A549 (cell line): ENCODE data around the gene SGO2. TPM values are rescaled to one million over a fixed set of nuclear protein-coding genes. Genes with fewer than 3 reads are reported as not detected.
"Not testable (repeated sequence)": the region's sequence is repeated elsewhere in the genome, so short reads cannot be mapped to it uniquely, and the experiment has no call there.

Experiments used
- ATAC-seq, 2 experiments: fragments of 200-7000 bp in 1 of 2; fragments of >200 bp in 1 of 2; cut with Nextera tagmentation in 1 of 2; cut with Tn5 transposase in 1 of 2; 3 replicates each; pipeline versions ENCODE4 v1.8.0 to v1.9.1; 2018 to 2020; ENCODE audit warnings: mild to moderate bottlenecking in 1 of 2, moderate library complexity in 1 of 2
- CTCF ChIA-PET: fragments of 300-600 bp; sonication (Branson Sonifier 250); formaldehyde crosslinking; extraction: SDS; loops from one replicate; lab custom pipeline; 2021; ENCODE audit warnings: antibody characterized with exemption, inconsistent platforms; lab: Yijun Ruan, JAX
- POLR2A ChIA-PET: fragments of 350-600 bp; formaldehyde crosslinking; extraction: SDS; loops from one replicate; lab custom pipeline; 2021; ENCODE audit warnings: antibody characterized with exemption, inconsistent platforms; lab: Yijun Ruan, JAX
- DNase-seq, 2 experiments: peaks; one replicate each; pipeline versions ENCODE4 v3.0.0 to v3.0.0-alpha.2; 2011 to 2016; ENCODE audit warnings: low read depth in 1 of 2, low spot score in 1 of 2
- FAIRE-seq: peaks from 2 replicates; lab custom pipeline; 2011; peaks lifted over from hg19 to GRCh38; lab: Jason Lieb, UNC
- H3K27ac ChIP-seq, 2 experiments: fragments of >200 bp; sonication (Bioruptor Twin); formaldehyde crosslinking; 3 replicates each; pipeline ENCODE4 v1.5.1; 2016 to 2017
- H3K4me1 ChIP-seq: fragments of >200 bp; sonication (Bioruptor Twin); formaldehyde crosslinking; 3 replicates; pipeline ENCODE4 v1.6.1; 2016
- H3K4me2 ChIP-seq: fragments of >200 bp; sonication (Bioruptor Twin); formaldehyde crosslinking; 3 replicates; pipeline ENCODE4 v1.6.1; 2016
- H3K4me3 ChIP-seq: fragments of >200 bp; sonication (Bioruptor Twin); formaldehyde crosslinking; 3 replicates; pipeline ENCODE4 v1.5.1; 2016
- H3K9me3 ChIP-seq: fragments of >200 bp; sonication (Bioruptor Twin); formaldehyde crosslinking; 3 replicates; pipeline ENCODE4 v1.6.1; 2016
- CBX2 ChIP-seq: fragments of 200-600 bp; sonication (generic); IDR thresholded peaks from 2 replicates; pipeline ENCODE4 v1.6.1; 2016; ENCODE audit warnings: low read depth, mild to moderate bottlenecking, borderline replicate concordance
- CEBPB ChIP-seq, 2 experiments: fragments of >200 bp in 1 of 2; sonication (Bioruptor Twin) in 1 of 2; formaldehyde crosslinking in 1 of 2; IDR thresholded peaks; 2 replicates each; pipeline ENCODE4 v1.6.1; 2012 to 2016
- FOSL2 ChIP-seq, 2 experiments: fragments of 450-650 bp in 1 of 2; fragments of >200 bp in 1 of 2; sonication (Bioruptor Twin) in 1 of 2; formaldehyde crosslinking; IDR thresholded peaks; 2 replicates each; pipeline versions ENCODE4 v1.5.0 to v1.6.1; 2016 to 2020; ENCODE audit warnings: mild to moderate bottlenecking in 1 of 2, moderate library complexity in 1 of 2
- HOXB13 ChIP-seq: fragments of 250-450 bp; sonication (Bioruptor Pico); IDR thresholded peaks from 2 replicates; pipeline ENCODE4 v1.5.0; 2020; ENCODE audit warnings: low read depth, mild to moderate bottlenecking, moderate library complexity
- POLR2AphosphoS2 ChIP-seq: conservative IDR thresholded peaks from 2 replicates; pipeline ENCODE4 v1.6.1; 2012; ENCODE audit warnings: low read length, improper control_type of control experiment, inconsistent platforms
- RAD21 ChIP-seq, 2 experiments: fragments of >200 bp in 1 of 2; sonication (Bioruptor Twin) in 1 of 2; formaldehyde crosslinking in 1 of 2; IDR thresholded peaks in 1 of 2; conservative IDR thresholded peaks in 1 of 2; 2 replicates in 1 of 2; 3 replicates in 1 of 2; pipeline ENCODE4 v1.6.1; 2012 to 2018; ENCODE audit warnings: inconsistent platforms in 1 of 2
- RARB ChIP-seq: fragments of 250-450 bp; sonication (Bioruptor Pico); IDR thresholded peaks from 2 replicates; pipeline ENCODE4 v1.8.0; 2021; ENCODE audit warnings: mild to moderate bottlenecking, moderate library complexity
- RFX5 ChIP-seq: fragments of 450-650 bp; IDR thresholded peaks from 2 replicates; pipeline ENCODE4 v1.7.1; 2014; ENCODE audit warnings: antibody characterized with exemption, mild to moderate bottlenecking, moderate library complexity
- RNF2 ChIP-seq: fragments of 200-600 bp; sonication (generic); IDR thresholded peaks from 2 replicates; pipeline ENCODE4 v1.6.1; 2016; ENCODE audit warnings: low read depth, mild to moderate bottlenecking, antibody characterized with exemption, moderate library complexity, borderline replicate concordance
- ZNF302 ChIP-seq: fragments of 250-450 bp; sonication (Bioruptor Pico); IDR thresholded peaks from 2 replicates; pipeline ENCODE4 v1.9.0; 2021; ENCODE audit warnings: inconsistent platforms, mild to moderate bottlenecking, moderate library complexity
- WGBS: methylation state at CpG from one replicate; pipeline ENCODE4 v1.1.6; 2017; ENCODE audit errors: missing lambda C conversion rate; 5-methylcytosine and 5-hydroxymethylcytosine counted together
- polyA plus RNA-seq, 4 experiments: library from polyadenylated mRNA; depleted of rRNA in 3 of 4; stranded (reverse); fragments of >200 nt; fragmentation: RNase III in 1 of 4; extraction: RNeasy Plus Mini Kit Qiagen cat#74134 plus additional on column Dnase treatment in 1 of 4; gene quantifications; 2 replicates in 3 of 4; 3 replicates in 1 of 4; pipeline ENCODE4 v1.2.3, GENCODE V29; 2011 to 2017
- TF ChIP-seq, protein P1 (sequence below): IDR thresholded peaks from 2 replicates; pipeline ENCODE4 v1.6.1; 2012
- TF ChIP-seq, protein P2 (sequence below): fragments of >200 bp; sonication (Bioruptor Twin); formaldehyde crosslinking; IDR thresholded peaks from 2 replicates; pipeline ENCODE4 v1.6.1; 2016
- TF ChIP-seq, protein P3 (sequence below): fragments of 450-650 bp; IDR thresholded peaks from 2 replicates; pipeline ENCODE4 v1.6.1; 2014; ENCODE audit warnings: antibody characterized with exemption
- TF ChIP-seq, protein P4 (sequence below): fragments of >200 bp; sonication (Bioruptor Twin); formaldehyde crosslinking; IDR thresholded peaks from 3 replicates; pipeline ENCODE4 v1.5.1; 2016

SGO2 gene
- polyA plus RNA-seq, 2 of the 4 experiments (the other 2 are of a cell fraction): 14.4 to 26.2 TPM

DNA sequence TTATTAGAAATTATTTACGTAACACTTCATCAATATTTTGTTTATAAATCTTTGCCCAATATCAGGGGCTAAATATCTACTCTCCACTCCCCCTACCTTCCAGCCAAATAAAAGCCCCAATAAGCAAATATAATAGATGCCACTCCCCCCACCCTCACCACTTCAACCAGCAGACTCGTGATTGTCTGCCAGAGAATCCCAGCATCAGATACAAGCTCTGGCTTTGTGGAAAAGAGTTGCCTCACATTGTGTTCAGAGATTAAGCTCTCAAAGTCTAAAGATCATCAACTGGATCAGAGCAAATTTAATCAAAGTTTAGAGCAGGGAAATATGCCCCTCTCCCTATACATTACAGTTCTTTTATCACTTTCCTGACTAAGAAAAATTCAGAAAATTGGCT, 99.3 kb downstream of the SGO2 start:
- ChIA-PET POLR2A (no interaction called here), CTCF (interaction anchor here (1.2 kb wide), 1 partner anchor 78 kb away, joined by 4 read pairs; no protein-coding TSS in a partner anchor)
- Histone ChIP-seq H3K9me3 (no peaks in the 10 kb centered on the region), H3K27ac (peak overlapping the region; percentile 43 to 70), H3K4me2 (peak overlapping the region; percentile 25; the same call in 1 of the 3 replicates), H3K4me3 (no peak overlapping the region), H3K4me1 (peaks cover 47% of the 10 kb centered on the region)
- 81% methylated on average over 2 of the region's 2 CpGs for WGBS
- no peak for ATAC-seq
- no peak for FAIRE-seq
- no peak for DNase-seq
- TF ChIP-seq RFX5: no peak
- no peak for TF ChIP-seq ZNF302 (CRISPR knock-in tag)
- TF ChIP-seq RARB (CRISPR knock-in tag): no peak
- TF ChIP-seq HOXB13 (CRISPR knock-in tag): no peak
- TF ChIP-seq RNF2: no peak

DNA sequence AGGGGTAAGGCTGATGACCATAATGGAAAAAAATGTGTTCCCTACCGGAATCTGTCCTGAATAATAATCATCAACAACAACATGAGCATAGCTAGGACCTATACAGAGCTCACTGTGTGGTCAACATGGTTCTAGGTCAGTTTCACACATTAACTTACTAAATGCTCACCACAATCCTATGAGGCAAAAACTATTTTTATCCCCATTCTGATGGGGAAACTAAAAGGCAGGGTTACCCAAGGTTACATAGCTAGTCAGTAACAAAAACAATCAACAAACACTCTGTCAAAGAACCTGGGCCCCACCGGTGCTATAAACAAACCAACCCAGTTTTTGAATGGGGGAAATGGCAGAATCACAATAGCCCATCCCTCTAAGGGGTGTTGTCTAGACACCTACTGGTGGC, 100.0 kb downstream of the SGO2 start:
- DNase-seq: no peak
- Histone ChIP-seq H3K4me1 (peaks cover 47% of the 10 kb centered on the region), H3K27ac (peak overlapping the region; percentile 0 to 70; a peak in 1 of 6 replicates), H3K9me3 (no peaks in the 10 kb centered on the region), H3K4me2 (no peak overlapping the region), H3K4me3 (no peak overlapping the region)
- POLR2A ChIA-PET: no interaction called here
- WGBS: 74% methylated on average over 2 of the region's 2 CpGs
- CTCF ChIA-PET: interaction anchor here (0.9 to 1.2 kb wide), 2 partner anchors 77 to 87 kb away, joined by 3 to 4 read pairs; no protein-coding TSS in a partner anchor
- TF ChIP-seq, protein P1, sequence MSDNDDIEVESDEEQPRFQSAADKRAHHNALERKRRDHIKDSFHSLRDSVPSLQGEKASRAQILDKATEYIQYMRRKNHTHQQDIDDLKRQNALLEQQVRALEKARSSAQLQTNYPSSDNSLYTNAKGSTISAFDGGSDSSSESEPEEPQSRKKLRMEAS: no peak
- no peak for TF ChIP-seq RAD21 (conservative IDR thresholded peaks at IDR 0.05 in 1 of 2, IDR thresholded peaks at IDR 0.05 in 1 of 2)
- no peak for FAIRE-seq
- no peak; a peak in 1 of 6 replicates for ATAC-seq

DNA sequence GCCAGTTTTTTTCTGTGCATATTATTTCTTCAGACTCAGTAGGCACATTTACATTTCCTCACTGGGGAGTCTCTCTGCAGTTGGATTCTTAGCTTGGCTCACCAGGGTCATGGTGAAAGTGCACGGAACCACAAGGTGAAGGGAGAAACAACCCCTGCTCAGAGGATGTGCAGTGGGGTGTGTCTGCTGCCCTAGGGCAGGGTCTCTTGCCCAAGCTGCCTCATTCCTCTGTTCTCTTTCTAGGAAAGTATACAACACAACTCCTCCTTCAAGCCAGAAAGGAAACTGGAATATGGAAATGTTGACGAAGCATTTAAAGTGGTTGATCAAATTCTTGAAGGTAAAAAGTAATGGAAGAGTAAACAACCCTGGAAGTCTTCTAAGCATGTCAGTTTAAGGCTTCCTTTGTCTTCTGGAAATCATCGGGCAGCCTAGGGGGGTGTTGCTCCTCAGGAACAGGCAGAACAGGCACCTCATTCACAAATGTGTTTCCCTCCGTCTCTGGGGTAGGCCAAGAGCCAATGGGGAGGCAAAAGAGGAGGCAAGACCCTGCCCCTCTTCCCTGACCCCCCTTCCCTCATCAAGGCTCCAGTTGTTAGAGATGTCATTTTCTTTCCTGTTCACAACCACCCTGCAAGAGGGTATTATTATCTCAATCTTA, 101.2 kb downstream of the SGO2 start:
- no peak for DNase-seq
- FAIRE-seq: no peak
- no peak for ATAC-seq
- TF ChIP-seq, protein P2, sequence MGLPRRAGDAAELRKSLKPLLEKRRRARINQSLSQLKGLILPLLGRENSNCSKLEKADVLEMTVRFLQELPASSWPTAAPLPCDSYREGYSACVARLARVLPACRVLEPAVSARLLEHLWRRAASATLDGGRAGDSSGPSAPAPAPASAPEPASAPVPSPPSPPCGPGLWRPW: no peak
- WGBS: 63% methylated on average over 4 of the region's 4 CpGs
- H3K4me3 ChIP-seq: no peak overlapping the region
- H3K27ac ChIP-seq: peak overlapping the region; percentile 29 to 48; a peak in 2 of 6 replicates
- no peak overlapping the region for H3K4me2 ChIP-seq
- POLR2A ChIA-PET: no interaction called here
- peaks cover 44% of the 10 kb centered on the region for H3K4me1 ChIP-seq
- H3K9me3 ChIP-seq: no peaks in the 10 kb centered on the region
- CTCF ChIA-PET: interaction anchor here (1.0 to 1.5 kb wide), 3 partner anchors 12 to 109 kb away, joined by 3 to 4 read pairs (median 3); no protein-coding TSS in a partner anchor

DNA sequence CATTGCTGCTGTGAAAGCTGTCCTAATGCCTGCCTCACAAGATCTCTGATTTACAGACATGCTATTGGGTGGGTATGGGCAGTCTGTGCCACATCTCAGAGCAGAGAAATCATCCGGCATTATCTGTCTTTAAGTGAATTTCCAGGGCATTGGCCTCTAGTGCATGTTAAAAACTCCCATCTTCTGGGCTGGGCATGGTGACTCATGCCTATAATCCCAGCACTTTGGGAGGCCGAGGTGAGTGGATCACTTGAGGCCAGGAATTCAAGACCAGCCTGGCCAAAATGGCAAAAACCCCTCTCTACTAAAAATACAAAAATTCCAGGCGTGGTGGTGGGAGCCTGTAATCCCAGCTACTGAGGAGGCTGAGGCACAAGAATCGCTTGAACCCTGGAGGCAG, 102.5 kb downstream of the SGO2 start:
- H3K9me3 ChIP-seq; H3K4me3 ChIP-seq; POLR2A ChIA-PET; DNase-seq; FAIRE-seq; TF ChIP-seq FOSL2 (IDR thresholded peaks at IDR 0.05): not testable (repeated sequence)
- WGBS: 43% methylated on average over 4 of the region's 4 CpGs
- CTCF ChIA-PET: interaction anchor here (0.5 to 1.7 kb wide), 3 partner anchors 11 to 220 kb away, joined by 3 read pairs; no protein-coding TSS in a partner anchor
- H3K4me2 ChIP-seq: peak overlapping the region; percentile 23; the same call in 1 of the 3 replicates
- H3K4me1 ChIP-seq: peaks cover 42% of the 10 kb centered on the region
- peak overlapping the region in 1 of 2 experiments; percentile 51; a peak in 2 of 6 replicates for H3K27ac ChIP-seq
- peak; percentile 59 for TF ChIP-seq FOSL2 (CRISPR knock-in tag; IDR thresholded peaks at IDR 0.05)
- peak in 1 of 2 experiments; percentile 57; a peak in 3 of 6 replicates for ATAC-seq

DNA sequence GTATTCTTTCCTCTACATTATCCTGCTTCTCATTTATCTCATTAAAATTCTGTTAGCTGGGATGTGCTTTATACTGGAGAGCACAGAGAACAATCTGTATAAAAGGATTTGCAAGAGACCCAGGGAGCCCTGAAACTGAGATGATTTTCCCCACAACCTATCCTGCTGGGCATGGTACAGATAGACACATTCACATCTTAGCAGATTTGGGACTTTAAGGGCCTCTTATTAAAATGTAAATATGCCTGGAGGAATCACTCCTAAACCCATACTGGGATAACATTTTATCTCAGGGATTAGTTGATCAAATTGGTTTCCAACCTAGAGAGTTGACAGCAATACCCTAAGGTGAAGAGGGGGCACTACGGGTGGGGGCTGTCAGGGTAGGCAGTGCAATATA, 105.3 kb downstream of the SGO2 start:
- DNase-seq: no peak
- Histone ChIP-seq H3K9me3 (no peaks in the 10 kb centered on the region), H3K27ac (no peak overlapping the region), H3K4me1 (peaks cover 21% of the 10 kb centered on the region), H3K4me2 (no peak overlapping the region), H3K4me3 (no peak overlapping the region)
- 27% methylated on average over 1 of the region's 1 CpG for WGBS
- ATAC-seq: no peak
- FAIRE-seq: no peak
- ChIA-PET CTCF (interaction anchor here (1.1 kb wide), 1 partner anchor 13 kb away, joined by 3 read pairs; no protein-coding TSS in a partner anchor), POLR2A (no interaction called here)
- TF ChIP-seq, protein P3, sequence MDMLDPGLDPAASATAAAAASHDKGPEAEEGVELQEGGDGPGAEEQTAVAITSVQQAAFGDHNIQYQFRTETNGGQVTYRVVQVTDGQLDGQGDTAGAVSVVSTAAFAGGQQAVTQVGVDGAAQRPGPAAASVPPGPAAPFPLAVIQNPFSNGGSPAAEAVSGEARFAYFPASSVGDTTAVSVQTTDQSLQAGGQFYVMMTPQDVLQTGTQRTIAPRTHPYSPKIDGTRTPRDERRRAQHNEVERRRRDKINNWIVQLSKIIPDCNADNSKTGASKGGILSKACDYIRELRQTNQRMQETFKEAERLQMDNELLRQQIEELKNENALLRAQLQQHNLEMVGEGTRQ: no peak
- TF ChIP-seq RAD21 (conservative IDR thresholded peaks at IDR 0.05 in 1 of 2, IDR thresholded peaks at IDR 0.05 in 1 of 2): no peak
- TF ChIP-seq CEBPB (IDR thresholded peaks at IDR 0.05): no peak
- TF ChIP-seq RARB (CRISPR knock-in tag): no peak
- TF ChIP-seq POLR2AphosphoS2: no peak
- TF ChIP-seq CBX2: no peak
- TF ChIP-seq, protein P4, sequence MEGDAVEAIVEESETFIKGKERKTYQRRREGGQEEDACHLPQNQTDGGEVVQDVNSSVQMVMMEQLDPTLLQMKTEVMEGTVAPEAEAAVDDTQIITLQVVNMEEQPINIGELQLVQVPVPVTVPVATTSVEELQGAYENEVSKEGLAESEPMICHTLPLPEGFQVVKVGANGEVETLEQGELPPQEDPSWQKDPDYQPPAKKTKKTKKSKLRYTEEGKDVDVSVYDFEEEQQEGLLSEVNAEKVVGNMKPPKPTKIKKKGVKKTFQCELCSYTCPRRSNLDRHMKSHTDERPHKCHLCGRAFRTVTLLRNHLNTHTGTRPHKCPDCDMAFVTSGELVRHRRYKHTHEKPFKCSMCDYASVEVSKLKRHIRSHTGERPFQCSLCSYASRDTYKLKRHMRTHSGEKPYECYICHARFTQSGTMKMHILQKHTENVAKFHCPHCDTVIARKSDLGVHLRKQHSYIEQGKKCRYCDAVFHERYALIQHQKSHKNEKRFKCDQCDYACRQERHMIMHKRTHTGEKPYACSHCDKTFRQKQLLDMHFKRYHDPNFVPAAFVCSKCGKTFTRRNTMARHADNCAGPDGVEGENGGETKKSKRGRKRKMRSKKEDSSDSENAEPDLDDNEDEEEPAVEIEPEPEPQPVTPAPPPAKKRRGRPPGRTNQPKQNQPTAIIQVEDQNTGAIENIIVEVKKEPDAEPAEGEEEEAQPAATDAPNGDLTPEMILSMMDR: no peak
